ENCODE measurements around the gene MAS1. TPM values are rescaled to one million over a fixed set of nuclear protein-coding genes. Genes with fewer than 3 reads are reported as not detected.

MAS1 gene
- total RNA-seq, 4 donors from 2014 or later, result not detected

GRCh38 chr6:159886270-159886669 is 4.5 kb upstream of the MAS1 start:
- TF ChIP-seq, protein P1, sequence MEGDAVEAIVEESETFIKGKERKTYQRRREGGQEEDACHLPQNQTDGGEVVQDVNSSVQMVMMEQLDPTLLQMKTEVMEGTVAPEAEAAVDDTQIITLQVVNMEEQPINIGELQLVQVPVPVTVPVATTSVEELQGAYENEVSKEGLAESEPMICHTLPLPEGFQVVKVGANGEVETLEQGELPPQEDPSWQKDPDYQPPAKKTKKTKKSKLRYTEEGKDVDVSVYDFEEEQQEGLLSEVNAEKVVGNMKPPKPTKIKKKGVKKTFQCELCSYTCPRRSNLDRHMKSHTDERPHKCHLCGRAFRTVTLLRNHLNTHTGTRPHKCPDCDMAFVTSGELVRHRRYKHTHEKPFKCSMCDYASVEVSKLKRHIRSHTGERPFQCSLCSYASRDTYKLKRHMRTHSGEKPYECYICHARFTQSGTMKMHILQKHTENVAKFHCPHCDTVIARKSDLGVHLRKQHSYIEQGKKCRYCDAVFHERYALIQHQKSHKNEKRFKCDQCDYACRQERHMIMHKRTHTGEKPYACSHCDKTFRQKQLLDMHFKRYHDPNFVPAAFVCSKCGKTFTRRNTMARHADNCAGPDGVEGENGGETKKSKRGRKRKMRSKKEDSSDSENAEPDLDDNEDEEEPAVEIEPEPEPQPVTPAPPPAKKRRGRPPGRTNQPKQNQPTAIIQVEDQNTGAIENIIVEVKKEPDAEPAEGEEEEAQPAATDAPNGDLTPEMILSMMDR (IDR thresholded peaks at IDR 0.05; ENCODE audit: low read depth), result no peak

DNA sequence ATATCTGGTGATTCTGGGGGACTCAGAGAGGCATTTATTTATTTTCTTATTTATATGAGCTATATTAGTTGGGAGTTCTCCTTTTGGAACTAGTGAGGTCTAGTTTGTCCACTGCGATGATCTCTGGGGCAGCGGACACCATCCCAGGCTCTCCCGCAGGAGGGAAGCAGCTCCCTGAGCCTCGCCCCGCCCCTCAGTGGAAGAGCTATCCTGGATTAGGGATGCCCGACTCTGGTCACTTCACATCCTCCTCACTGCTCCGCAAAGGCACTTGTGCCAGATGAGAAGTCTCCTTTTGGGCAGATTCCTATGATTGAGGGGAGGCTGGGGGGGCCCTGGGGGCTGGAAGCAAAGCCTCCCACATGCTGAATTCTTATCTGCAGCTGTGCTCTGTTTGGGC is 3.6 kb upstream of the MAS1 start:
- TF ChIP-seq, protein P1 (IDR thresholded peaks at IDR 0.05; ENCODE audit: low read depth), result no peak

DNA sequence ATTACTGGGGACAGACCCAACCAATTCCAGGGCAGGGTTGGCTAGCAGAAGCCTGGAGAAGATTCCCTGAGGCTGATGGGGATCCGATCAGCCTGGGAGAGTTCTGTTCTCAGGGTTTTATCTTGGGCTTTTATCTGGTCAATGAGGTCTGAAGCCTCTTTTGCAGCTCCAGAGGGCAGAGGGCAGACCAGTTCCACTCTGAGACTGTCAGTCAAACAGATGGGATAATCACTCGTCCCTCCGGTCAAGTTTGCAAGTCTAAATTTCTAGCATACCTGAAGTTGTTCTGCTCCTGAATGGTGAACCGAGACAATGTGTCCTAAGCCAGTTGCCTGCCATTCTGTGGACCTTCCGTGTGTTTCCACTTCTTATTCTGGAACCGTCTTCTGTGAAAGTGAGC is 3.0 kb upstream of the MAS1 start:
- TF ChIP-seq, protein P1 (IDR thresholded peaks at IDR 0.05; ENCODE audit: low read depth), result no peak

DNA sequence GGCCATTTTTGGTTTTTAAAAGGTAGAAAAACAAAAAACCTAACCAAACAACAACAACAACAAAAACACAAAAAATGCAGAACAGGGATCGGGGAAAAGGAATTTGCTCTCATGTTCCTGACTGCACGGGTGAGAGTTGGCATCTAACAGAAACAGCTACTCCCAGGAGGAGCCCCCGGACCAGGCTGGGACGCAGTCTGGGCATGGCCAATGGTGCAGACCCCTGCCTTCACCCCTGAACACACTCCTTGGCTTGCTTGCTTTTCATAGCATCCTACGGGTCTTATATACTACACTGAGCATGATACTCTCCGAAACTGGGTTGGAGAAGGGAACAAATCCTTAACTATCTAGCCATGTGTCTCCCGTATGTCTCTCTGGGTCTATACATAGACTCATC is 587 bp upstream of the MAS1 start:
- TF ChIP-seq, protein P1 (IDR thresholded peaks at IDR 0.05; ENCODE audit: low read depth), result no peak

GRCh38 chr6:159892053-159892452 is 1.3 kb downstream of the MAS1 start:
- TF ChIP-seq, protein P1 (IDR thresholded peaks at IDR 0.05; ENCODE audit: low read depth), result no peak

DNA sequence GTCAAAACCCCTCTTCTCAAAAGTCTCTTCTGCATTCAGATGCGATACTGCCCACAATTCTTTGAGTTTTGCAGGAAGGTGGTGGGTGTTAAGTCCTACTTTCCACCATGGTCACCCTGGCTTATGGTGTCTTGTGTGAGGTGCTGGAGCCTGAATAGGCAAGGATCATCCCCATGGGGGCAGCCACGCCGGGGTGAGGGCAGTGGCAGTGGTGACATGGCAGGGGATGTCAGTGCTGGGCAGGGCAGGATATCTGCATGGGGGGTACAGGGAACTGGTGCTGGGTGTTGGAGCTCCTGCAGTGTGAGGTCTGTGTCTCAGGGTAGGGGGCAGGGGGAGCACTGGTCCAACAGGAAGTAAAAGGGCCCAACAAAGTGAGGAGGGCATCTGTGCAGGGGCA is 2.3 kb downstream of the MAS1 start:
- TF ChIP-seq, protein P1 (IDR thresholded peaks at IDR 0.05; ENCODE audit: low read depth), result no peak

- TF ChIP-seq, protein P1 (IDR thresholded peaks at IDR 0.05; ENCODE audit: low read depth), result no peak
Observed at GRCh38 chr6:159894991-159895390, 4.2 kb downstream of the MAS1 start.
